GM21717 (cell line): Measurements from ENCODE around the gene NEK6.

Source experiments
- ATAC-seq: cut with Tn5 transposase; IDR thresholded peaks from one replicate; pipeline ENCODE4 v1.9.1; 2021; ENCODE audit warnings: mild to moderate bottlenecking, moderate library complexity; ENCODE audit not compliant: unreplicated experiment

NEK6 gene

DNA sequence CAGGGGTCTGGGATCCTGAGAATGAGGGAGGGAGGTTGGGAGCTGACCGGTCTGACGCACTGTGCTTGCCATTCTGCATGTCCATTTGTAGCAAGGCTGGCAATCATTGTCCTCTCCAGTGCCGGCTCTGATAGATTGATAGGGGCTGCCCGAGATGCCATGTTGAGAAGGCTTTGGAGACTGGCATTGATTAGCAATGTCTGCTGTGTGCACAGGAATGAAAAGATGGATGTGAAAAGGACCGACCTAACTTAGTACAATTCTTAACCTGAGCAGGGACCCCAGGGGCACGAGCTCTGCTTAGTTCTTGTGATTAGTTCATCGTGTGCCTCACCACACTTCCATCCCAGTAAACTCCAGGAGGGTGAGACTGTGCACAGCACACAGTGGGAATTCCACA is 17.0 kb downstream of the NEK6 start:
- ATAC-seq, result no peak

DNA sequence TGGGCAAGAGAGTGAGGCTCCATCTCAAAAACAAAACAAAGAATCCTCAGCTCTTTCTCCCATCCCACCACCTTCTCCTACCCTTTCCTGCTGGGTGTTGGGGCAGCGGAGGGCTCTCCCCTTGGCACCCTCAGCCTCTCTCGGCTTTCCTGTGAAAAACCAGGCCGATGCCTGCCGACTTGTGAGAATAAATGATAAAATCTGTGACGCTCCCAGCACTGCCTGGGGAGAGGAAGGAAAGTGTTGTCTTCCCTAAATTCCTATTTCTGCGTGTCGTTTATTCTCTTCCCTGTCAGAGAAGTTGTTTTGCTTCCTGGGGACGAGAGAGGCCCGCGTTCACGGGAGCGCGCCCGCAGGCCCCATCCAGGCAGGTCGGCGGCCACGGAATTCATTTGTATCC is 19.7 kb downstream of the NEK6 start:
- ATAC-seq, result no peak

DNA sequence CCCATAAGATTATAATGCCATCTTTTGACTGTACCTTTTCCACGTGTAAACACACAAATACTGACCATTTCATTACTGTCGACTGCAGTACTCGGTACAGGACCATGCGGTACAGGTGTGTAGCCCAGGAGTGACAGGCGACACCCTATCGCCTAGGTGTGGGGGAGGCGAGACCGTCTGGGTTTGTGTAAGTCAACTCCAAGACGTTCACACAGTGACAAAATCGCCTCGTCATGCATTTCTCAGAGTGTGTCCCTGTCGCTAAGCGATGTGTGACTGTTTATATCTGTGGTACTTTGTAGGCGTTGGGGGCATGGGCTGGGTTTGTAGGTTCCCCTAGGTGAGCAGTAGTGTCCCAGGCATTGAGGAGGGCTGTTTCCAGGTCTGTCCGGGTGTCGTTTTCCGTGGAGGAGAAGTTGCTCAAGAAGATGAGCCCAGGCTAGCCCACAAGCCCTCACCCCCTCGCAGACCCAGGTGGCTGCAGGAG is 20.3 kb downstream of the NEK6 start:
- no peak for ATAC-seq

DNA sequence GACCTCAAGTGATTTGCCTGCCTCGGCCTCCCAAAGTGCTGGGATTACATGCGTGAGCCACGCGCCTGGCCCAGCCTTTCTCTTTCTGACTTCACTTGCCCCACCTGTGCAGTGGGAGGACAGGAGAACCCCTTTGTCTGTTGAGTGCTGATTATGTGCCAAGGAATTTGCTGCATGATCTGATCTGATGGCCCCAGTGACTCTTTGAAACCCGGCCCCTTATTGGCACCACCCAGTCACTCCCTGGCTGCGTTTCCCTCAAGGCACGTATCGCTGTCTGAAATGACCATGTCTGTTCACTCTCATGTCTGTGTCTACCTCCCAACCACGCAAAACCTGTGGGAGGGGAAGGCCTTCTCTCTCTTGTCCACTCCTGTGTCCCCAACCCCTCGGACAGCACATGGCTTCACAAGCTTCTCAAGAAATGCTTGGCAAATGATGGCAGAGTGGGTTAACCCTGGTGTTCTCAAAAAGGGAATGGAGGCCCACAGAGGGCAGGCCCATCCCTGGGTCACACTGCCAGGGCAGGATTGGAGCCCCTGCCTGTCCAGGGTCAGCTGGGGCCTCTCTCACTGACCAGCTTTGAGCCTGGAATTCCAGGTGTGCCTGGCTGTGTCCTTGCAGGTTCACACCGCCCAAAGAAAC is 21.9 kb downstream of the NEK6 start:
- ATAC-seq, result no peak

DNA sequence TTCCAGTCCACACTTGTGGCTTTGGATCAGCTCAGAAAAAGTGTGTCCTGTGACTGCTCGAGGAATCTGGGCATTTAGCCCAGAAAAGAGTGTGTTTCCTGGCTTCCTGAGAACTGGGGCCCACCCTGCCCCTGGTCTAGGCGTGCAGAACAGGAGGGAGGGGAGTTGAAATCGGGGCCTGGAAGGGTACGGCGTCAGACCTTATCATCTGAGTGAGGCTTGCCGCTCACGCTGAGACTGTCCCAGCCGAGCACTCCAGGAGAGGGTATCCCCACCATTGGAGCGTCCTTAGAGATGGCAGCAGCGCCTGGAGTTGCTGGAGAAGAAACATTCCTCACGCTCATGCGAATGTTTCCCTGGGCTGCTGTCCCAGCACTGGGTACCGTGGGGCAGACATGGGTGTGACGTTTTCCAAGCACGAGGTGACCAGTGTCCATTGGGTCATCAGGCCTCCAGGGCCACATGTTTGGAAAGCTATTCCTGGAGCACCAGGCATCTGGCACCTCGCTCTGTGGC is 22.5 kb downstream of the NEK6 start:
- no peak for ATAC-seq

DNA sequence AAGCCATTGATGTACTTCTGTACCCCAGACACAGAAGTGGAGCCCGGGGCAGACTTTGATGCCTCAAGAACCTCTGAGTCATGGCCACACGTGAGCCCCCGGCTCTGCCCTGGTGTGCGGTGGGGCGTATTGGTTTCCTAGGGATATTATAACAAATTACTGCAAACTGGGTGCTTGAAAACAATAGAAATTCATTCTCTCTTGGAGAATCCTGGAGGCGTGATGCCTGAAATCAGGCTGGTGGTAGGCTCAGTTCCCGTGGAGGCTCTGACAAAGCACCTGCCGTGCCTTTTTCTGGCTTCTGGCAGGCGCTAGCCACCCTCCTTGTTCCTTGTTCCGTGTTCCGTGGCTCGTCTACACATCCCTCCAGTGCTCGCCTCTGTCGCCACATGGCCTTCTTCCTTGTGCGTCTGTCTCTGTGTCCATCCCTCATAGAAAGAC is 24.2 kb downstream of the NEK6 start:
- no peak for ATAC-seq

DNA sequence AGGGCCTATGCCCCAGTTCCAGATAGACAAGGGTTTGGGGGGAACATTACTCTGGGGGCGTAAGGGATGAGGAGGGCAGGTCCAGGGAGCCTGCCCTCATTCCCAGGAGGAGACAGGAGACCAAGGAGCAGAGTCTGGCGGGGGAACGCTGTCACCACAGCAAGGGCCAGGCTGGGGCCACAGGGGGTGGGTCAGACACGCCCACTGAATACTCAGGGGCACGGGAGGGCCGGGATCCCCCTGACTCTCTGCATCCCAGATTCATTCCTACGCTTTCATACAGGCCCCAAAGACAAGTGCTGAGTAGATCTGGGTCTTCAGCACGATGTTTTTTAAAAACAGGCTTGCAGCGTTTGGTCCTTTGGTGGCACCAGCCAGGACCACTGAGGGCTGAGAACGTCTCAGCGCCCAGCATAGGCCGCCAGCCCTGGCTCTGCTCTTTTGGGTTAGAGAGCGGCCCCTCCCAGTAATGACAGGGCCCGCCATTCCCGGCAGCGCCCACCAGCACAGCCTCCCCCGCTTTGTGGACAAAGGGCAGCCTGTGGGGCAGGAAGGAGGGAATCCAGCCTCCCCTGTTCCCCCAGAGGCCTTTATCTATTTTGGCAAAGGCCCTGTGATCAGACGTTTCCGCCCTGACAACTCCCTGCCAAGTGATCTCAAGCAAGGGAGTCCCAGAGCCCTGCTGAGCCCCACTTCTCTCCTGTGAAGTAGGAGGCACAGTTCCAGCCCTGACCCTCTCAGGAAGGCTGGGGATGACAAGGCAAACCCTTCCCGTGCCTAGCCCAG is 24.9 kb downstream of the NEK6 start:
- no peak for ATAC-seq

DNA sequence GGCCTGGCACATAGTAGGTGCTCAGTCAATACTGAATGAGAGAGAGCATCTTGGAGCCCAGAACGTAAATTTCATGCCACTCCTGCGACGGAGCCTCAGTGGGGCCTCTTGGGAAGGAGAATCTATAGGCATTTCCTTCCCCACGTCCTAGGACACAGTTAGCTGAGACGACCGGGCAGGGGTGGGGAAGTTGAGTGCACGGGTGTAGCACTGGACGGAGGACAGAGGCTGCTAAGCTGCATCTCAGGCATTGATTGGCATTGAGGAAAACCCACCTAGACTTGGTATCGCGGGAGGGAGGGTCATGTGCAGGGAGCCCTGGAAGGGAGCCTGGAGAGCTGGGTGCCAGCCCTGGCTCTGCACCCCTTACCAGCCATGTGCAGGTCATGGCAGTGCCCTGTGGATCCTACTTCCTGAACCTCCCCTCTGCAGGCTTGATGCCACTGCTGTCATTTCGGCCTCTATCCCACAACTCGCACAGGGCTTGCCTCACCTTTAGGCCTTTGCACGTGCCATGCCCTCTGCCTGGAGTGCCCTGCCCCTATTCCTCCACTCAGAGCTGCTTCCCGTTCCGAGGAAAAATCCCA is 25.6 kb downstream of the NEK6 start:
- ATAC-seq, result no peak

DNA sequence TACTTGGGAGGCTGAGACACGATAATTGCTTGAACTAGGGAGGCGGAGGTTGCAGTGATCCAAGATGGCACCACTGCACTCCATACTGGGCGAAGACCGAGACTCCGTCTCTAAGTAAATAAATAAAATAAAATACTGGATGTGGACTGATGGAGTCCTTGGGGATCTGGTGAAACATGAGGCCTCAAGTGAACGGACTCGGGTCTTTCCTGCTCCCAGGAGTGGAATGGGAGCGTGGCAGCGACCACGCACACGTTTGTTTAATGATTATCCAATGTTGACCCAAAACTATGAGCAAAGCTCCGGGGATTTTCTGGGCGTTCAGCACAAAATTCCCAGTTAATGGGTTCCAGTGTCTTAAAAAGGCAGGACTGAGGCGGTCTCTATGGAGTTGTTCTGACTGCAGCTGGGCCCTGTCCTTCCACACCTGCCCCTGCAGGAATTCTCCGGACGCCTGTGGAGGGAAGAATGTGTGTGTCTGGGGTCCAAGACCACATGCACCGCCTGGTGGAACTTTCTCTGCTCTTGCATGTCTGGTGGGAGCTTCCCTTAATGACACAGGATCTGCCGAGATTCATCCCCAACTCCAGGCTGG is 26.6 kb downstream of the NEK6 start:
- ATAC-seq, result no peak

DNA sequence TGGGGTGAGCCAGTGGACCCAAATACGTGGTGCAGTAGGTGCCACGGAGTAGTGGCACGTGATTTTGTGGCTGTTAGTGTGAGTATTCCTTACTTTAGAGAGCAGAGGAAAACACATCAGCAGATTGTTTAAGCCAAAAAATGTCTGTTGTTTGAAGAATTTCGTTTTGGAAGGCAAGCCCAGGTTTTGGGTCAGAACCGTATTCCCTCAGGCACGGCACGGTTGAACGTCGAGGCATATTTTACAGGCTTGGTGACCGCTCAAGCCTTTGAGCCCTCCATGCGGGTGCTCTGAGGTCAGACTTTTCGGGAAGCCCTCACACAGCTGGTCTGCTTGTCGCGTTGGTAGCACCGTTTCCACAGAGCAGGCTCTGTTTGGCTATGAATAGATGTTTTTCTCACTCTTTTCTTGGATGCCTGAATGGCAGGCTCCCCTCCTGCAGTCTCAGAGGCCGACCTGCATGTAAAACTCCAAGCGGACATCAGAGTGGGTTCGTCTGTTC is 27.2 kb downstream of the NEK6 start:
- no peak for ATAC-seq

DNA sequence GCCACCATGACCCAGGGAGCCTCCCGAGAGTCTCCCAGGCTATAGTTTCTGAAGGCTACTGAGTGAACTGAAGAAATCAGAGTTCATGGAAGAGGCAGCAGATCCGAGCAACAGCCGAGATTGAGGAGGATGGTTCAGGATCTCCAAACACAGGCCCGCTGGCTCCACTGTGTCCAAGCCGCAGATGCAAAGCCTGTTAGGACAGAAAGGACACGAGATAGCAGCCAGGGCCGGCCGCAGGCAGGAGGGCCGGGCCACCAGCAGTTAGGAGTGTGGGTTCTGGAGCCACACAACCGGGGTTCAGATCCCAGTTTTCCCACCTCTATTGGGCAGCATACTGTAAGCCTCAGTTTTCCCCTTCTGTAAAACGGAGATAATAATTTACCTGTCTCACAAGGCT is 27.7 kb downstream of the NEK6 start:
- no peak for ATAC-seq

DNA sequence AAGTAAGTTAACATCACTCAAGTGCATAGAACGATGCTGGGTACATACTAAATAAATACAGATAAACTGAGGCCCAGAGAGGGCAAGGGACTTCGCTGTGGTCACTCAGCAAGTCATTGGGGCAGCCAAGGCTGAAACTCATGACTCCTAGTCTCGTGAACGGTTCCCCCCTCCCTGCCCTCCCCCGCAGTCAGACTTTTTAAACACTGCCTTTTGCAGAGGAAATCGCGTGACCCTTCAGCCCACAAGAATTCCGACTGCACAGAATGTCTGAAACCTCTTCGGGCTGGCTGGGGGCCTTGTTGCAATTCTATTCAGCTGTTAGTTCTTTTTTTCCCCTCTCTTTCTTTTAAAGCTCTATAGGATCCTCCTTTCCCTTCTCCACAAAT is 28.1 kb downstream of the NEK6 start:
- ATAC-seq, result peak; percentile 29

DNA sequence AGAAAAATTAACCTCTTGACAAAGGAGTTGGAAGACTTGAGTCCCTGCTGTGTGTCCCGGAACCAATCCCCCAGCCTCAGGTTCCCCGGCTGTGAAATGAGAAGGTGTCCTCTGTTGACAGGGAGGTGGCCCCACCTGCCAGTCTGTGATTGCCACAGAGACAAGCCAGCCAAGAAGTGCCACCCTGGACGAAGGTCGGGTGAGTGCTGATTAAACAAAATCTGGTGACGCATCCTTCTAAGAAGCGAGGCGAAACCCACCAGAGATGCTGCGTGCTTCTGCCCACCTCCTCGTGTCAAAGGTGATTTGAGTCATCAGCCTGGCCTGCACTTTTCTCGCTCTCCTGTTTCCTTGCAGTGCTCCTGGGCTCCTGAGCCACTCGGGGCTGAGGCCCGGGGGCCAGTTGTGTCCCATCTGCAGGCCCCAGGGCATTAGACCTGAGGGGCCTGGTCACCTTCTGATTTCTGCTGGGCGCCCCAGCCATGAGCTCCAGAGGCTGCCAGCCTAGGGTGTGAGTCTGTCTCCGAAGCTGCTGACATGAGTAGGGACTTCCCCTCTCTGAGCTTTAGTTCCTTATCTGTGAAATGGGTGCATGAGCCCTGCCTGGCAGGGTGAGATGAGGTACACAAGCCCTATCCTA is 28.7 kb downstream of the NEK6 start:
- peak; percentile 48 for ATAC-seq

DNA sequence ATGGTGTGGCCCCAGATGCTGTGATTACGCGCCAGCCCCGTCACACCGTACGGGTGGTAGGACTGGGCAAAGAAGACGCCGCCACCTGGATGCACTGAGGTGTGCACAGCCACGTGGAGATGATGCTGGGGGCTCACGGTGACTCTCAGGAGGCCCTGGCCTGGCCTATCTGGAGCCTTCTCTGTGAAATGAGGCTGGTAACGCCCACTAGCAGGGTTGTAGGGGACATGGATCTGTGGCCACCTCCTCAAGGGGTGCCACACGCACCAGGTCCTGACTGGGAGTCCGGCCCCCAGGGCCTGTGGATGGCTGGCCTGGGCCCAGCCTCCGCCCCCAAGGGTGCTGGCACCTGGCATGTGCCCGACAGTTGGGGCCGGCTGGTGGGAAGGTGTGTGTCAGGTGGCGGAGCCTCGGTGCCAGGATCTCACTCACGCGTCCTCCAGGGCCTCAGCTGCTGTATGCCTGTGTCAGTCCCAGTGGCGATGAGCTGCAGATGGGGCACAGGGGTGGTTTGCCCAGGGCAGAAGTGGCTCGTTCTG is 32.4 kb downstream of the NEK6 start:
- ATAC-seq, result no peak

DNA sequence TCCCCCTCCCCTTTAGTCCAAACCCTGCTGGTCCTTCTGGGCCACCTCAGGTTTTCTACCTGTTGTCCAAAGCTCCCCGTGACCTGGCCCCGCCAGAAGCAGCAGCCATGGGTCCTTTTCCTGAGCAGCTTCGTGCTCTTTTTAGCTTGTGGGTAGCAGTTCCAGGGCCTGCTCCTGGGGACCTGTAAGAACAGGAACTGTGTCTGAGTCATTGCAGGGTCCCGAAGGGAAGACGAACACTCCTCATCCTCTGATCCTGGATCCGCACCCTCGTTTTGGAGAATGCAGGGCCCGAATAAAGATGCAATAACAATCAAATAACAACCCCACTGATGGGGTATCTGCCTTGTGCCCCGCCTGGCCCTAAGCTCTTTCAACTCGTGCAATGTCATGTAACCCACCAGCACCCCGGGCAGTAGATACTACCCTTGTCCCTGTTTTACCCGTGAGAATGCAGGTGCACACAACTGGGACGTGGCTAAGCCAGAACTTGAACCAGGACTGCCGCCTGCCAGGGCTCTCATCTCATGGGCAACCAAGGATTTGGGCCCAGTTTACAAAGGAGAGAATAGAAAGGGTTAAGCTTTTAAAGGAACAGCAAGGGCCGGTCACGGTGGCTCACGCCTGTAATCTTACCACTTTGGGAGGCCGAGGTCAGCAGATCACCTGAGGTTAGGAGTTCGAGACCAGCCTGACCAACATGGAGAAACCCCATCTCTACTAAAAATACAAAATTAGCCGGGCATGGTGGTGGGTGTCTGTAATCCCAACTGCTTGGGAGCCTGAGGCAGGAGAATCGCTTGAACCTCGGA is 33.2 kb downstream of the NEK6 start:
- no peak for ATAC-seq

DNA sequence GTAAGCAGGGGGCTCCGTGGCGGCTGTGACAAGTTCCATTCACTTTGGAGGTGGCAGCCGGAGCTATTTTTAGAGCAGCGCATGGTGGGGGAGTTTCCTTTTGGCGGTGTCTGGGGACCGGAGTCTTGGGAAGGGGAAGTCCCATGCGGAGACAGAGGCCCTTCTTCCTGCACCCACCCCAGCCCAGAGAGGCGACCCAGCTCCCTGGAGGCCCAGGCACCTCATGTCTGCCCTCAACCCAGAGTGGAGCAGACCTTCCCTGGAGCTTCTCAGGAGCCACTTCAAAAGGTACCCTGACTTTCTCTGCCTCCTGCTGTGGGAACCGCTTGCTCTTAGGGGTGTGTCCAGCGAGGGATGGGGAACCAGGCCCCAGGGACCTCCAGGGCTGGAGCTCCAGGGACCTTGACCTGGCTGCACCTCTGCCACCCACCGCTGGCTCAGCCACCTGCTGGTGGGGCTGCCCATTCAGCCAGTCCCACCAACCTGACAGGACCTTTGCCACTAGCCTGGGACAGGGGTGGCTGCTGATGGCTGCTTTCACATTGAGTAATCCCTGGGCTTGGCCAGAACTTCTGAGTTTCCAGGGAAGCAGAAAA is 34.1 kb downstream of the NEK6 start:
- peak; percentile 37 for ATAC-seq

DNA sequence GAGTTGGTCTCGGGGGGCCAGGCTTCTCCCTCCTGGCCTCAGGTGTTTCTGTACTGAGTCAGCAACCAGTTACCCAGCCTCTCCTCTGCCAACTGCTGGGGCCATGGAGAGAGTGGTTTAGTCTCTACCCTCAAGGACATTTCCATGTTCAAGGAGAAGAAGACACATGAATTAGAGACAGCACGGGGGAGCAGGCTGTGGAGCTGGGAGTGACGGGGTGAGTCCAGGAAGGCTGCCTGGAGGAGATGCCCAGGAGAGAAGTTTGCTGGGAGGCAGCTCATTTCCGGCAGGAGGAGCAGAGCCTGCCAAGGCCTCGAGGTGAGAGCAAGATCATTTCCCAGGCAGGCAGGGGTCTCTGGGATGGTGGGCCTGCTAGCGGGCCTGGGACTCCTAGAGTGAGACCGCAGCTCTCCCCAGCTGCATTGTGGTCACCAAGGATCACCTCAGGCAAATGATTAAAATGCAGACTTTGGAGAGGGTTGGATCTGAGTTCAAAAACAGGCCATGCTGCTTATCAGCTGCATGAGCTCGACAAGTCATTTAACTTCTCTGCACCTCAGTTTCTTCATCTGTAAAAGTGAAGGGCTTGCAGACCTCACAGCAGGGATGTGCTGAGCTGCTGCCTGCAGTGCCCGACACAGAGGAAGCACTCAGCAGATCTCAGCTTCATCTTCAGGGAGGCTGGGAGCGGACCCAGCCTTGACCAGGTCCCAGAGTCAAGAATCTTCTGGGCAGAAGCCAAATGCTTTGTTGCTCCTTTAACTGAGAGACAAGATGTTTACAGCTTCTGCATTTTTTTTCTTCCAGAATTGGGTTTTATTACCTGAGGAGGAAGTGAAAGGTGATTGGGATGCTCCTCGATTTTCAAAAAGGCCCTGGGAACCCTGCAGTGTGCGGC is 35.2 kb downstream of the NEK6 start:
- no peak for ATAC-seq
